HepG2 (cell line): Measurements from ENCODE around the gene RAPGEF5. TPM values are rescaled to one million over a fixed set of nuclear protein-coding genes. Genes with fewer than 3 reads are reported as not detected.

Source experiments
- ATAC-seq: fragments of 200-7000 bp; cut with Tn5 transposase; 3 replicates; pipeline ENCODE4 v1.9.1; 2020; ENCODE audit warnings: mild to moderate bottlenecking, moderate library complexity
- BruUV-seq: library from RNA; stranded (reverse); fragments of 400-500 nt; replicated peaks from 2 replicates; lab custom pipeline; 2021; lab: Mats Ljungman, UMichigan
- CTCF ChIA-PET: fragments of 300-600 bp; formaldehyde crosslinking; extraction: SDS; loops from one replicate; lab custom pipeline; 2021; ENCODE audit warnings: low total read pairs, inconsistent platforms, low intra/inter-chr PET ratio; lab: Yijun Ruan, JAX
- POLR2A ChIA-PET: fragments of 350-600 bp; sonication (Branson Sonifier 250); formaldehyde crosslinking; loops from one replicate; lab custom pipeline; 2020; ENCODE audit warnings: antibody characterized with exemption, inconsistent platforms; lab: Yijun Ruan, JAX
- DNase-seq: peaks from one replicate; pipeline ENCODE4 v3.0.0-alpha.2; 2015; ENCODE audit warnings: low spot score
- FAIRE-seq: peaks from 3 replicates; lab custom pipeline; 2011; peaks lifted over from hg19 to GRCh38; lab: Jason Lieb, UNC
- H2AFZ ChIP-seq: one replicate; pipeline ENCODE4 v1.6.1; 2011; ENCODE audit warnings: low read length, inconsistent platforms
- H3K27ac ChIP-seq: fragments of 300-600 bp; 3 replicates; pipeline ENCODE4 v1.8.0; 2011; ENCODE audit warnings: mixed run types, mild to moderate bottlenecking, mixed read lengths, low read length, inconsistent platforms; ENCODE audit not compliant: insufficient read depth; ENCODE audit errors: extremely low read length
- H3K27me3 ChIP-seq, 2 experiments: fragments of 200-600 bp in 1 of 2; 2 replicates in 1 of 2; 3 replicates in 1 of 2; pipeline versions ENCODE4 v1.6.0 to v1.8.0; 2011; ENCODE audit warnings: low read length in 2 of 2, mild to moderate bottlenecking in 2 of 2, moderate library complexity in 2 of 2, inconsistent platforms in 1 of 2; ENCODE audit not compliant: insufficient read depth in 2 of 2, control insufficient read depth in 1 of 2
- H3K36me3 ChIP-seq, 2 experiments: fragments of 200-600 bp in 1 of 2; replicated peaks in 1 of 2; 2 replicates in 1 of 2; 3 replicates in 1 of 2; pipeline versions ENCODE4 v1.5.1 to v1.8.0; 2011; ENCODE audit warnings: low read length in 2 of 2, inconsistent platforms in 1 of 2; ENCODE audit not compliant: insufficient read depth in 2 of 2, control insufficient read depth in 1 of 2
- H3K4me1 ChIP-seq: 2 replicates; pipeline ENCODE4 v1.5.1; 2012; ENCODE audit warnings: low read length, inconsistent platforms; ENCODE audit not compliant: insufficient read depth
- H3K4me2 ChIP-seq: 2 replicates; pipeline ENCODE4 v1.6.0; 2011; ENCODE audit warnings: low read depth, low read length, inconsistent platforms
- H3K4me3 ChIP-seq, 3 experiments: fragments of 200-600 bp in 1 of 3; sonication (generic), shearing (Covaris generic) in 1 of 3; replicated peaks in 1 of 3; 2 replicates each; pipeline ENCODE4 v1.5.1; 2011 to 2016; ENCODE audit warnings: low read length in 3 of 3, inconsistent platforms in 2 of 3, low read depth in 2 of 3, mild to moderate bottlenecking in 2 of 3, control low read depth in 1 of 3, mixed read lengths in 1 of 3; ENCODE audit not compliant: insufficient read depth in 1 of 3
- H3K79me2 ChIP-seq: one replicate; pipeline ENCODE4 v1.6.1; 2011; ENCODE audit warnings: low read length, inconsistent platforms; ENCODE audit not compliant: insufficient read depth
- H3K9ac ChIP-seq: 2 replicates; pipeline ENCODE4 v1.6.0; 2011; ENCODE audit warnings: mild to moderate bottlenecking, low read depth, low read length, inconsistent platforms; ENCODE audit not compliant: insufficient read depth
- H3K9me3 ChIP-seq: 2 replicates; pipeline ENCODE4 v1.5.1; 2012; ENCODE audit warnings: mild to moderate bottlenecking, low read length
- H4K20me1 ChIP-seq: 2 replicates; pipeline ENCODE4 v1.6.0; 2011; ENCODE audit warnings: inconsistent platforms, mild to moderate bottlenecking, low read length, moderate library complexity; ENCODE audit not compliant: insufficient read depth
- CREB1 ChIP-seq, 2 experiments: fragments of 450-650 bp in 1 of 2; IDR thresholded peaks; 2 replicates each; pipeline ENCODE4 v1.6.1; 2016 to 2017; ENCODE audit warnings: control low read depth in 1 of 2, mild to moderate bottlenecking in 1 of 2, missing compliant biosample characterization in 1 of 2, missing genetic modification characterization in 1 of 2
- CREBL2 ChIP-seq: sonication (generic); formaldehyde crosslinking; IDR thresholded peaks from 2 replicates; pipeline ENCODE4 v1.8.1; 2023; ENCODE audit warnings: missing genetic modification reagents, mild to moderate bottlenecking, borderline replicate concordance
- CREM ChIP-seq, 2 experiments: sonication (generic) in 1 of 2; formaldehyde crosslinking in 1 of 2; IDR thresholded peaks; 2 replicates each; pipeline versions ENCODE4 v1.4.0 to v1.6.1; 2016 to 2020; ENCODE audit warnings: antibody characterized with exemption in 1 of 2, mild to moderate bottlenecking in 1 of 2, missing genetic modification reagents in 1 of 2
- ELF1 ChIP-seq: sonication (generic); formaldehyde crosslinking; IDR thresholded peaks from 2 replicates; pipeline ENCODE4 v1.4.0; 2020; ENCODE audit warnings: missing genetic modification reagents
- FOXO1 ChIP-seq: sonication (generic); formaldehyde crosslinking; IDR thresholded peaks from 2 replicates; pipeline ENCODE4 v1.4.0; 2020; ENCODE audit warnings: missing genetic modification reagents
- HNF4A ChIP-seq: sonication (generic); formaldehyde crosslinking; IDR thresholded peaks from 2 replicates; pipeline ENCODE4 v1.4.0; 2020; ENCODE audit warnings: missing genetic modification reagents
- NCOA2 ChIP-seq: sonication (generic); formaldehyde crosslinking; IDR thresholded peaks from 2 replicates; pipeline ENCODE4 v1.8.0; 2022; ENCODE audit warnings: inconsistent platforms
- RCOR2 ChIP-seq: IDR thresholded peaks from 2 replicates; pipeline ENCODE4 v1.6.1; 2016; ENCODE audit warnings: missing biosample characterization, missing genetic modification reagents
- TFDP1 ChIP-seq: IDR thresholded peaks from 2 replicates; pipeline ENCODE4 v1.6.1; 2016; ENCODE audit warnings: missing compliant biosample characterization, missing genetic modification reagents, borderline replicate concordance
- ZBTB42 ChIP-seq: sonication (generic); formaldehyde crosslinking; IDR thresholded peaks from 2 replicates; pipeline ENCODE4 v1.5.0; 2020; ENCODE audit warnings: mild to moderate bottlenecking, missing genetic modification reagents
- ZMYM3 ChIP-seq: sonication (generic); formaldehyde crosslinking; IDR thresholded peaks from 2 replicates; pipeline ENCODE4 v1.5.1; 2020; ENCODE audit warnings: mild to moderate bottlenecking, missing genetic modification reagents
- ZNF274 ChIP-seq: sonication (generic); formaldehyde crosslinking; IDR thresholded peaks from 2 replicates; pipeline ENCODE4 v1.5.1; 2020; ENCODE audit warnings: mild to moderate bottlenecking, missing genetic modification reagents
- ZNF441 ChIP-seq: sonication (generic); formaldehyde crosslinking; IDR thresholded peaks from 2 replicates; pipeline ENCODE4 v1.7.0; 2021; ENCODE audit warnings: missing genetic modification reagents, borderline replicate concordance
- ZNF709 ChIP-seq: sonication (generic); formaldehyde crosslinking; IDR thresholded peaks from 2 replicates; pipeline ENCODE4 v1.5.0; 2020; ENCODE audit warnings: mild to moderate bottlenecking, missing genetic modification reagents
- WGBS: methylation state at CpG from one replicate; pipeline ENCODE4 v1.1.6; 2017; ENCODE audit warnings: low lambda C conversion rate; 5-methylcytosine and 5-hydroxymethylcytosine counted together
- in situ Hi-C: cut with HindIII; loops from 2 replicates; pipeline ENCODE4 v1.10.0; 2017; ENCODE audit warnings: low pct_unique_long_range_greater_than_20kb; ENCODE audit not compliant: extremely low pct_ligation_motif_present
- intact Hi-C: fragments of 100-400 bp; cut with micrococcal nuclease; formaldehyde crosslinking; loops from one replicate; pipeline ENCODE4 v1.10.0; 2022; ENCODE audit not compliant: unreplicated experiment
- polyA plus RNA-seq, 8 experiments: library from polyadenylated mRNA; depleted of rRNA in 3 of 8; stranded (reverse) in 7 of 8; unstranded in 1 of 8; fragments of >200 nt; fragmentation: Illumina TruSeq in 4 of 8; extraction: Trizol in 4 of 8; gene quantifications; 2 replicates each; pipeline versions ENCODE4 v1.2.1 to v1.2.3, GENCODE V29; 2011 to 2016; ENCODE audit warnings: low read depth in 4 of 8, missing spikeins in 1 of 8, mixed read lengths in 1 of 8; ENCODE audit not compliant: insufficient read depth in 1 of 8
- total RNA-seq, 5 experiments: library from RNA; depleted of rRNA; stranded (reverse); fragments of >200 nt; fragmentation: Illumina TruSeq; extraction: Trizol; gene quantifications; 2 replicates each; pipeline ENCODE4 v1.2.3, GENCODE V29; 2016; ENCODE audit warnings: low read depth in 1 of 5

Gene RAPGEF5
- total and polyA plus RNA-seq, 2 of the 13 experiments (the other 11 are each of a cell fraction or from before 2014, with no cell fraction given): 17.1 to 23.4 TPM

DNA sequence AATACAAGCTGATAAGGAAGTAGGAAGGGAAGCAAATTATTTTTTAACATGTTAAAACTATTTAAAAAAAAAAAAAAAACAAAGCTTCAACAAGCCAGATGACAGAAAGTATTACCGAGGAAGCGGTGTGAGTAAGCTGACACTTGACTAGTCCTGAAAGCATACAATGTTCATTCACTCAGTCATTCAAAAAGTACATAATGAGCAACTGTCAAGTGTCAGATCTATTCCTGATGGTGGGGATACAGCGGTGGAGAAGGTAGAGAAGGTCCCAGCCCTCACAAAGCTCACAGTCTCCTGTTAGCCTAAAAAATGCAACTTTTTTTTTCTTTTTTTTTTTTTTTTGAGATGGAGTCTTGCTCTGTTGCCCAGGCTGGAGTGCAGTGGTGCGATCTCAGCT is 40.0 kb downstream of the RAPGEF5 start:
- no peak overlapping the region for H3K4me3 ChIP-seq
- no peak for DNase-seq
- peaks cover 10% of the 10 kb centered on the region for H3K4me1 ChIP-seq
- no peak for FAIRE-seq
- TF ChIP-seq HNF4A (CRISPR knock-in tag) (no peak), ZNF274 (CRISPR knock-in tag) (no peak), ZNF709 (CRISPR knock-in tag) (no peak), ELF1 (CRISPR knock-in tag) (no peak), FOXO1 (CRISPR knock-in tag) (no peak), ZBTB42 (CRISPR knock-in tag) (no peak), ZMYM3 (CRISPR knock-in tag) (no peak), RCOR2 (no peak)
- no peak overlapping the region for H3K4me2 ChIP-seq
- WGBS: 98% methylated on average over 4 of the region's 4 CpGs
- no peaks in the 10 kb centered on the region for H3K9me3 ChIP-seq
- ATAC-seq: no peak
- H3K36me3 ChIP-seq: peaks cover 6 to 47% of the 10 kb centered on the region in 2 experiments
- H2AFZ ChIP-seq: no peak overlapping the region
- peaks cover 27% of the 10 kb centered on the region for H3K79me2 ChIP-seq
- CTCF ChIA-PET: no interaction called here
- H3K9ac ChIP-seq: no peak overlapping the region
- peaks cover 40% of the 10 kb centered on the region for H4K20me1 ChIP-seq
- no peak overlapping the region for H3K27ac ChIP-seq
- POLR2A ChIA-PET: interaction anchor here (1.4 kb wide), 1 partner anchor 42 kb away, joined by 6 read pairs; no protein-coding TSS in a partner anchor
- no TSS peak for BruUV-seq
- in situ Hi-C loops (no loop called here), intact Hi-C loops (no loop called here)
- H3K27me3 ChIP-seq: no peaks in the 10 kb centered on the region

DNA sequence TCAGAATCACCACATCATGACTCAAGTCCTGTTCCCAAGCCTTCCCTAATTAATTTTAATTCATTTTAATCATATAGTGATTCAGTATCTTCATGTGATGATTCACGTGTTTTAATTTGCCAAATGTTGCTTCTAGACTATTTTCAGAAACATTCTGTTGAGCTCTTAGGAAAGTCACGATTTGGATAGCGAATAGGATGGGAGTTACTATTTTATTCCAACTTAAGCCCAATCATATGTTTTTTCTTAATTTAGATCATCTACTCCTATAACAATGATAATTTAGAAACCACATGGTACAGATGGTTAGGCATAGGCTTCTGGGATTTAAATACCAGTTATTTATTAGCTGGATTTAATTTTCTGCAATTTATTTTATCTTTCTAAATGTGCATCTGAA is 49.1 kb downstream of the RAPGEF5 start:
- no peaks in the 10 kb centered on the region for H3K4me1 ChIP-seq
- H3K9me3 ChIP-seq: no peaks in the 10 kb centered on the region
- peaks cover 11 to 73% of the 10 kb centered on the region in 2 experiments for H3K36me3 ChIP-seq
- no peak for DNase-seq
- no peaks in the 10 kb centered on the region for H3K79me2 ChIP-seq
- no TSS peak for BruUV-seq
- FAIRE-seq: no peak
- no peak for ATAC-seq
- no peak overlapping the region for H2AFZ ChIP-seq
- in situ Hi-C loops (no loop called here), intact Hi-C loops (no loop called here)
- CTCF ChIA-PET: no interaction called here
- POLR2A ChIA-PET: no interaction called here
- no peaks in the 10 kb centered on the region for H4K20me1 ChIP-seq
- over 99% methylated on average over 3 of the region's 3 CpGs for WGBS
- H3K27ac ChIP-seq: no peak overlapping the region
- no peak overlapping the region for H3K4me2 ChIP-seq
- H3K27me3 ChIP-seq: no peaks in the 10 kb centered on the region
- H3K4me3 ChIP-seq: no peak overlapping the region
- no peak overlapping the region for H3K9ac ChIP-seq
- TF ChIP-seq TFDP1 (no peak), CREB1 (IDR thresholded peaks at IDR 0.05) (no peak), CREB1 (CRISPR knock-in tag; IDR thresholded peaks at IDR 0.05) (no peak), CREM (IDR thresholded peaks at IDR 0.05) (no peak), CREM (CRISPR knock-in tag; IDR thresholded peaks at IDR 0.05) (no peak), CREBL2 (no peak), NCOA2 (no peak), ZNF441 (CRISPR knock-in tag) (no peak)
- TF ChIP-seq, all 625 proteins: peak for 0
